A549 (cell line): ENCODE measurements around the gene OCSTAMP. TPM values are rescaled to one million over a fixed set of nuclear protein-coding genes. Genes with fewer than 3 reads are reported as not detected.

Experiments used
- ATAC-seq, 2 experiments: fragments of 200-7000 bp in 1 of 2; fragments of >200 bp in 1 of 2; cut with Nextera tagmentation in 1 of 2; cut with Tn5 transposase in 1 of 2; 3 replicates each; pipeline versions ENCODE4 v1.8.0 to v1.9.1; 2018 to 2020; ENCODE audit warnings: mild to moderate bottlenecking in 1 of 2, moderate library complexity in 1 of 2
- CTCF ChIA-PET: fragments of 300-600 bp; sonication (Branson Sonifier 250); formaldehyde crosslinking; extraction: SDS; loops from one replicate; lab custom pipeline; 2021; ENCODE audit warnings: antibody characterized with exemption, inconsistent platforms; lab: Yijun Ruan, JAX
- POLR2A ChIA-PET: fragments of 350-600 bp; formaldehyde crosslinking; extraction: SDS; loops from one replicate; lab custom pipeline; 2021; ENCODE audit warnings: antibody characterized with exemption, inconsistent platforms; lab: Yijun Ruan, JAX
- DNase-seq, 2 experiments: peaks; one replicate each; pipeline versions ENCODE4 v3.0.0 to v3.0.0-alpha.2; 2011 to 2016; ENCODE audit warnings: low read depth in 1 of 2, low spot score in 1 of 2
- FAIRE-seq: peaks from 2 replicates; lab custom pipeline; 2011; peaks lifted over from hg19 to GRCh38; lab: Jason Lieb, UNC
- H3K27ac ChIP-seq, 2 experiments: fragments of >200 bp; sonication (Bioruptor Twin); formaldehyde crosslinking; 3 replicates each; pipeline ENCODE4 v1.5.1; 2016 to 2017
- H3K4me1 ChIP-seq: fragments of >200 bp; sonication (Bioruptor Twin); formaldehyde crosslinking; 3 replicates; pipeline ENCODE4 v1.6.1; 2016
- H3K4me2 ChIP-seq: fragments of >200 bp; sonication (Bioruptor Twin); formaldehyde crosslinking; 3 replicates; pipeline ENCODE4 v1.6.1; 2016
- H3K4me3 ChIP-seq: fragments of >200 bp; sonication (Bioruptor Twin); formaldehyde crosslinking; 3 replicates; pipeline ENCODE4 v1.5.1; 2016
- H3K9me3 ChIP-seq: fragments of >200 bp; sonication (Bioruptor Twin); formaldehyde crosslinking; 3 replicates; pipeline ENCODE4 v1.6.1; 2016
- ATOH8 ChIP-seq: fragments of 250-450 bp; sonication (Bioruptor Pico); IDR thresholded peaks from 2 replicates; pipeline ENCODE4 v1.5.0; 2020; ENCODE audit warnings: low read depth, mild to moderate bottlenecking, moderate library complexity
- CBX2 ChIP-seq: fragments of 200-600 bp; sonication (generic); IDR thresholded peaks from 2 replicates; pipeline ENCODE4 v1.6.1; 2016; ENCODE audit warnings: low read depth, mild to moderate bottlenecking, borderline replicate concordance
- EHMT2 ChIP-seq: fragments of 200-600 bp; sonication (generic); IDR thresholded peaks from 2 replicates; pipeline ENCODE4 v1.6.1; 2016; ENCODE audit warnings: antibody characterized with exemption, low read depth, mild to moderate bottlenecking, moderate library complexity
- EP300 ChIP-seq, 2 experiments: fragments of >200 bp; sonication (Bioruptor Twin); formaldehyde crosslinking; IDR thresholded peaks; 2 replicates in 1 of 2; 3 replicates in 1 of 2; pipeline ENCODE4 v1.6.1; 2016 to 2017
- FOSB ChIP-seq: fragments of 250-450 bp; sonication (Bioruptor Pico); IDR thresholded peaks from 2 replicates; pipeline ENCODE4 v1.5.0; 2020; ENCODE audit warnings: mild to moderate bottlenecking, moderate library complexity
- FOXS1 ChIP-seq: fragments of 250-450 bp; sonication (Bioruptor Pico); IDR thresholded peaks from 2 replicates; pipeline ENCODE4 v1.5.0; 2020; ENCODE audit warnings: mild to moderate bottlenecking, moderate library complexity
- HEYL ChIP-seq: fragments of 250-450 bp; sonication (Bioruptor Pico); IDR thresholded peaks from 2 replicates; pipeline ENCODE4 v1.8.0; 2021; ENCODE audit warnings: mild to moderate bottlenecking, moderate library complexity
- HMGXB4 ChIP-seq: fragments of 250-450 bp; sonication (Bioruptor Pico); IDR thresholded peaks from 2 replicates; pipeline ENCODE4 v1.5.0; 2021; ENCODE audit warnings: mild to moderate bottlenecking, moderate library complexity, borderline replicate concordance
- HOXA7 ChIP-seq: fragments of 250-450 bp; sonication (Bioruptor Pico); IDR thresholded peaks from 2 replicates; pipeline ENCODE4 v1.5.0; 2020; ENCODE audit warnings: mild to moderate bottlenecking, moderate library complexity
- MAFK ChIP-seq: fragments of 450-650 bp; IDR thresholded peaks from 2 replicates; pipeline ENCODE4 v1.6.1; 2014; ENCODE audit not compliant: partially characterized antibody
- MAZ ChIP-seq: fragments of 150-350 bp; IDR thresholded peaks from 2 replicates; pipeline ENCODE4 v1.6.1; 2014; ENCODE audit warnings: antibody characterized with exemption, low read depth, low read length, borderline replicate concordance
- MYC ChIP-seq: IDR thresholded peaks from 2 replicates; pipeline ENCODE4 v1.6.1; 2012; ENCODE audit warnings: mild to moderate bottlenecking, inconsistent platforms, low read length, improper control_type of control experiment, borderline replicate concordance
- NFE2L2 ChIP-seq: fragments of 150-350 bp; conservative IDR thresholded peaks from 2 replicates; pipeline ENCODE4 v1.6.1; 2014; ENCODE audit warnings: low read length
- PBX3 ChIP-seq: IDR thresholded peaks from 2 replicates; pipeline ENCODE4 v1.6.1; 2012
- POLR2A ChIP-seq: IDR thresholded peaks from 2 replicates; pipeline ENCODE4 v1.6.1; 2012; ENCODE audit warnings: mild to moderate bottlenecking, low read length
- RNF2 ChIP-seq: fragments of 200-600 bp; sonication (generic); IDR thresholded peaks from 2 replicates; pipeline ENCODE4 v1.6.1; 2016; ENCODE audit warnings: low read depth, mild to moderate bottlenecking, antibody characterized with exemption, moderate library complexity, borderline replicate concordance
- TFCP2L1 ChIP-seq: fragments of 250-450 bp; sonication (Bioruptor Pico); IDR thresholded peaks from 2 replicates; pipeline ENCODE4 v1.5.0; 2021; ENCODE audit warnings: mild to moderate bottlenecking
- ZSCAN20 ChIP-seq: fragments of 250-450 bp; sonication (Bioruptor Pico); IDR thresholded peaks from 2 replicates; pipeline ENCODE4 v1.8.0; 2022; ENCODE audit warnings: mild to moderate bottlenecking, moderate library complexity
- WGBS: methylation state at CpG from one replicate; pipeline ENCODE4 v1.1.6; 2017; ENCODE audit errors: missing lambda C conversion rate; 5-methylcytosine and 5-hydroxymethylcytosine counted together
- polyA plus RNA-seq, 4 experiments: library from polyadenylated mRNA; depleted of rRNA in 3 of 4; stranded (reverse); fragments of >200 nt; fragmentation: RNase III in 1 of 4; extraction: RNeasy Plus Mini Kit Qiagen cat#74134 plus additional on column Dnase treatment in 1 of 4; gene quantifications; 2 replicates in 3 of 4; 3 replicates in 1 of 4; pipeline ENCODE4 v1.2.3, GENCODE V29; 2011 to 2017
- TF ChIP-seq, protein P1 (sequence below): fragments of >200 bp; sonication (Bioruptor Twin); formaldehyde crosslinking; IDR thresholded peaks from 3 replicates; pipeline ENCODE4 v1.5.1; 2016
- TF ChIP-seq, protein P2 (sequence below): fragments of >200 bp; sonication (Bioruptor Twin); formaldehyde crosslinking; IDR thresholded peaks from 3 replicates; pipeline ENCODE4 v1.6.1; 2016

Gene OCSTAMP
- polyA plus RNA-seq, 2 of the 4 experiments (the other 2 are of a cell fraction), result not detected

DNA sequence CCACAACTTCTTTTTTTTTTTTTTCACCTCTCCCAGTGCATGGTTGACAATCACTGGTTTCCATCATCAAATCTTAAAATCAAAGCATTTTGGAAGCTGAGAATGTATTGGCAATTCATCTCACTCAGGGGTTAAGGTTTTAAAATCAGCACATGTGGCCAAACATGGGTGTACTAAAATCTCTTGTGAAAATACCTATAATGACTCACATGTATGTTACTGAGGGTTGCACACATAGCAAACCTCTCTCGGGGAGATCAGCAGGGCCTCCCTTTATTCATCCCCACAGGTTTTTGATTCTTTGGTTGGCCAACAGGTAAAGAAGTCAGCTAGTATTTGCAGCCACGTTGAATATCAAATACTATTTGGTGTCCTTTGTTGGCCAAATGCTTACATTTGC lies 44.3 kb upstream of the OCSTAMP start:
- Histone ChIP-seq H3K9me3 (no peaks in the 10 kb centered on the region), H3K4me3 (no peak overlapping the region), H3K4me2 (no peak overlapping the region), H3K4me1 (no peaks in the 10 kb centered on the region), H3K27ac (no peak overlapping the region)
- TF ChIP-seq HMGXB4 (CRISPR knock-in tag) (no peak), MAZ (no peak), HOXA7 (CRISPR knock-in tag) (no peak), EP300 (IDR thresholded peaks at IDR 0.05) (no peak), POLR2A (no peak), HEYL (CRISPR knock-in tag) (no peak), EHMT2 (no peak), CBX2 (no peak), FOXS1 (CRISPR knock-in tag) (no peak), PBX3 (no peak), FOSB (CRISPR knock-in tag) (no peak), NFE2L2 (no peak), ZSCAN20 (CRISPR knock-in tag) (no peak), RNF2 (no peak), ATOH8 (CRISPR knock-in tag) (no peak), MYC (no peak), TFCP2L1 (CRISPR knock-in tag) (no peak), MAFK (no peak)
- TF ChIP-seq, protein P1, sequence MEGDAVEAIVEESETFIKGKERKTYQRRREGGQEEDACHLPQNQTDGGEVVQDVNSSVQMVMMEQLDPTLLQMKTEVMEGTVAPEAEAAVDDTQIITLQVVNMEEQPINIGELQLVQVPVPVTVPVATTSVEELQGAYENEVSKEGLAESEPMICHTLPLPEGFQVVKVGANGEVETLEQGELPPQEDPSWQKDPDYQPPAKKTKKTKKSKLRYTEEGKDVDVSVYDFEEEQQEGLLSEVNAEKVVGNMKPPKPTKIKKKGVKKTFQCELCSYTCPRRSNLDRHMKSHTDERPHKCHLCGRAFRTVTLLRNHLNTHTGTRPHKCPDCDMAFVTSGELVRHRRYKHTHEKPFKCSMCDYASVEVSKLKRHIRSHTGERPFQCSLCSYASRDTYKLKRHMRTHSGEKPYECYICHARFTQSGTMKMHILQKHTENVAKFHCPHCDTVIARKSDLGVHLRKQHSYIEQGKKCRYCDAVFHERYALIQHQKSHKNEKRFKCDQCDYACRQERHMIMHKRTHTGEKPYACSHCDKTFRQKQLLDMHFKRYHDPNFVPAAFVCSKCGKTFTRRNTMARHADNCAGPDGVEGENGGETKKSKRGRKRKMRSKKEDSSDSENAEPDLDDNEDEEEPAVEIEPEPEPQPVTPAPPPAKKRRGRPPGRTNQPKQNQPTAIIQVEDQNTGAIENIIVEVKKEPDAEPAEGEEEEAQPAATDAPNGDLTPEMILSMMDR, result no peak
- TF ChIP-seq, protein P2, sequence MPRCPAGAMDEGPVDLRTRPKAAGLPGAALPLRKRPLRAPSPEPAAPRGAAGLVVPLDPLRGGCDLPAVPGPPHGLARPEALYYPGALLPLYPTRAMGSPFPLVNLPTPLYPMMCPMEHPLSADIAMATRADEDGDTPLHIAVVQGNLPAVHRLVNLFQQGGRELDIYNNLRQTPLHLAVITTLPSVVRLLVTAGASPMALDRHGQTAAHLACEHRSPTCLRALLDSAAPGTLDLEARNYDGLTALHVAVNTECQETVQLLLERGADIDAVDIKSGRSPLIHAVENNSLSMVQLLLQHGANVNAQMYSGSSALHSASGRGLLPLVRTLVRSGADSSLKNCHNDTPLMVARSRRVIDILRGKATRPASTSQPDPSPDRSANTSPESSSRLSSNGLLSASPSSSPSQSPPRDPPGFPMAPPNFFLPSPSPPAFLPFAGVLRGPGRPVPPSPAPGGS, result no peak
- DNase-seq, result no peak
- FAIRE-seq, result no peak
- POLR2A ChIA-PET, result no interaction called here
- no peak for ATAC-seq
- WGBS, result 14% methylated on average over 2 of the region's 2 CpGs
- CTCF ChIA-PET, result no interaction called here
